NCI-H524 treated with DMSO at 0.1 percent for 48 hours (cell line): ENCODE data around the gene MRPL30.
"Not testable (repeated sequence)": the region's sequence is repeated elsewhere in the genome, so short reads cannot be mapped to it uniquely, and the experiment has no call there.

Source experiments
- DNase-seq: peaks from one replicate; lab custom pipeline; 2025; lab: John Stamatoyannopoulos, UW

The MRPL30 gene

GRCh38 chr2:99184811-99185210 is 3.8 kb downstream of the MRPL30 start:
- no peak for DNase-seq

GRCh38 chr2:99187011-99187410 is 6.0 kb downstream of the MRPL30 start:
- no peak for DNase-seq

GRCh38 chr2:99188357-99188756 is 7.4 kb downstream of the MRPL30 start:
- DNase-seq, result no peak

- no peak for DNase-seq
Observed at GRCh38 chr2:99190548-99190947, 9.6 kb downstream of the MRPL30 start.

GRCh38 chr2:99192364-99192763 is 11.4 kb downstream of the MRPL30 start:
- not testable (repeated sequence) for DNase-seq

GRCh38 chr2:99198103-99198841 is 17.3 kb downstream of the MRPL30 start:
- no peak for DNase-seq

GRCh38 chr2:99200076-99200800 is 19.3 kb downstream of the MRPL30 start:
- no peak for DNase-seq

- DNase-seq, result no peak
Observed at GRCh38 chr2:99201959-99202678, 21.1 kb downstream of the MRPL30 start.

- no peak for DNase-seq
Observed at GRCh38 chr2:99205491-99205890, 24.5 kb downstream of the MRPL30 start.

GRCh38 chr2:99216096-99216495 is 35.1 kb downstream of the MRPL30 start:
- no peak for DNase-seq

GRCh38 chr2:99217929-99218501 is 37.0 kb downstream of the MRPL30 start:
- no peak for DNase-seq

GRCh38 chr2:99233177-99233576 is 52.2 kb downstream of the MRPL30 start:
- not testable (repeated sequence) for DNase-seq

- no peak for DNase-seq
Observed at GRCh38 chr2:99238599-99238998, 57.6 kb downstream of the MRPL30 start.

- DNase-seq, result no peak
Observed at GRCh38 chr2:99240431-99240830, 59.4 kb downstream of the MRPL30 start.

GRCh38 chr2:99242151-99242550 is 61.2 kb downstream of the MRPL30 start:
- no peak for DNase-seq
